ENCODE measurements around the gene C4orf54. TPM values are rescaled to one million over a fixed set of nuclear protein-coding genes. Genes with fewer than 3 reads are reported as not detected.

The C4orf54 gene
- total and polyA plus RNA-seq, 12 donors: under 0.01 to 0.37 (median 0.09) TPM; not detected in 1

GRCh38 chr4:99669084-99669483, 11.5 kb upstream of the C4orf54 start:
- Histone ChIP-seq H3K27me3 (no peaks in the 10 kb centered on the region), H3K36me3 (replicated peaks in 1 of 2) (no peaks in the 10 kb centered on the region), H3K27ac (peak overlapping the region in 4 of 5 donors; percentile 40 to 81 (median 76)), H3K9me3 (replicated peaks in 1 of 3) (no peaks in the 10 kb centered on the region), H3K4me3 (no peak overlapping the region), H3K4me1 (replicated peaks in 1 of 2) (peaks cover 8 to 20% of the 10 kb centered on the region in 2 donors)
- no peak for DNase-seq
- no peak for TF ChIP-seq CTCF (IDR thresholded peaks at IDR 0.05)
- no peak for TF ChIP-seq POLR2A (IDR thresholded peaks at IDR 0.05)
- WGBS, 4 donors: 88 to 93% (median 91%) methylated on average over 1 of the region's 1 CpG
- intact Hi-C loops (cut with DNase I): no loop called here

GRCh38 chr4:99668472-99668871, 10.8 kb upstream of the C4orf54 start:
- Histone ChIP-seq H3K9me3 (replicated peaks in 1 of 3) (no peaks in the 10 kb centered on the region), H3K27ac (peak overlapping the region in 4 of 5 donors; percentile 36 to 81 (median 76)), H3K4me3 (no peak overlapping the region), H3K27me3 (no peaks in the 10 kb centered on the region), H3K36me3 (replicated peaks in 1 of 2) (no peaks in the 10 kb centered on the region), H3K4me1 (replicated peaks in 1 of 2) (peaks cover 8 to 20% of the 10 kb centered on the region in 2 donors)
- DNase-seq: peak; percentile 61 to 88 (median 75)
- intact Hi-C loops (cut with DNase I): no loop called here
- TF ChIP-seq POLR2A (IDR thresholded peaks at IDR 0.05) (no peak), CTCF (IDR thresholded peaks at IDR 0.05) (no peak)
- whole genome bisulfite sequencing, 4 donors: 33 to 51% (median 42%) methylated on average over 1 of the region's 1 CpG

- DNase-seq: no peak
- TF ChIP-seq POLR2A (IDR thresholded peaks at IDR 0.05): no peak
- TF ChIP-seq CTCF (IDR thresholded peaks at IDR 0.05): no peak
- no peak overlapping the region for H3K27ac ChIP-seq
- H3K4me1 ChIP-seq (replicated peaks in 1 of 2): peaks cover 9 to 20% of the 10 kb centered on the region in 2 donors
- no peaks in the 10 kb centered on the region for H3K27me3 ChIP-seq
- no peaks in the 10 kb centered on the region for H3K36me3 ChIP-seq (replicated peaks in 1 of 2)
- no peak overlapping the region for H3K4me3 ChIP-seq
- WGBS, 4 donors: 71 to 82% (median 78%) methylated on average over 1 of the region's 1 CpG
- H3K9me3 ChIP-seq (replicated peaks in 1 of 3): no peaks in the 10 kb centered on the region
- intact Hi-C loops (cut with DNase I): no loop called here
These were observed 8.4 kb upstream of the C4orf54 start for GRCh38 chr4:99665983-99666382.

- Histone ChIP-seq H3K27ac (no peak overlapping the region), H3K4me1 (replicated peaks in 1 of 2) (peaks cover 10 to 20% of the 10 kb centered on the region in 2 donors), H3K36me3 (replicated peaks in 1 of 2) (no peaks in the 10 kb centered on the region), H3K27me3 (no peaks in the 10 kb centered on the region), H3K4me3 (no peak overlapping the region), H3K9me3 (replicated peaks in 1 of 3) (no peaks in the 10 kb centered on the region)
- no peak for DNase-seq
- TF ChIP-seq POLR2A (IDR thresholded peaks at IDR 0.05) (no peak), CTCF (IDR thresholded peaks at IDR 0.05) (no peak)
- intact Hi-C loops (cut with DNase I): no loop called here
These were observed 7.1 kb upstream of the C4orf54 start for GRCh38 chr4:99664716-99665115.
